ENCODE data around the gene GORAB. TPM values are rescaled to one million over a fixed set of nuclear protein-coding genes. Genes with fewer than 3 reads are reported as not detected.

The GORAB gene
- total RNA-seq, 2 experiments from 2014 or later, result 23.0 to 26.6 TPM

DNA sequence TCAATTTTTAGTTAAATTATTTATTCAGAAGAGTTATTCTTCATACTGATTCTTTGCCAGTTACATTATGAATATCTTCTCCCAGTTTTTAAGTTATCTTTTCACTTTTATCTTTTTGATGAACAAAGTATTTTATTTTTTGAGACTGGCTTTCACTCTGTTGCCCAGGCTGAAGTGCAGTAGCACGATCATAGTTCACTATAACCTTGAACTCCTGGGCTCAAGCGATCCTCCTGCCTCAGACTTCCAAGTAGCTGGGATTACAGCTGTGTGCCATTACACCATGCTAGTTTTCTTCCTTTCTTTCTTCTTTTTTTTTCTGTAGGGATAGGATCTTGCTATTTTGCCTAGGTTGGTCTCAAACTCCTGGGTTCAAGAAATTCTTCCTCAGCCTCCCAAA is 3.5 kb downstream of the GORAB start:
- Mint-ChIP-seq H3K36me3 (ENCODE audit: low read depth) (peaks cover 31% of the 10 kb centered on the region), H3K9me3 (no peaks in the 10 kb centered on the region), H3K4me1 (ENCODE audit: low read depth) (peaks cover 27% of the 10 kb centered on the region), H3K4me3 (no peak overlapping the region), H3K27ac (no peak overlapping the region), H3K27me3 (no peaks in the 10 kb centered on the region)
- DNase-seq (no peak), ATAC-seq (ENCODE audit: poor library complexity) (no peak)
- H3K4me1 ChIP-seq (ENCODE audit: insufficient read depth, low read length), result peaks cover 12% of the 10 kb centered on the region
- POLR2A ChIA-PET, result no interaction called here
- TF ChIP-seq, protein P1, sequence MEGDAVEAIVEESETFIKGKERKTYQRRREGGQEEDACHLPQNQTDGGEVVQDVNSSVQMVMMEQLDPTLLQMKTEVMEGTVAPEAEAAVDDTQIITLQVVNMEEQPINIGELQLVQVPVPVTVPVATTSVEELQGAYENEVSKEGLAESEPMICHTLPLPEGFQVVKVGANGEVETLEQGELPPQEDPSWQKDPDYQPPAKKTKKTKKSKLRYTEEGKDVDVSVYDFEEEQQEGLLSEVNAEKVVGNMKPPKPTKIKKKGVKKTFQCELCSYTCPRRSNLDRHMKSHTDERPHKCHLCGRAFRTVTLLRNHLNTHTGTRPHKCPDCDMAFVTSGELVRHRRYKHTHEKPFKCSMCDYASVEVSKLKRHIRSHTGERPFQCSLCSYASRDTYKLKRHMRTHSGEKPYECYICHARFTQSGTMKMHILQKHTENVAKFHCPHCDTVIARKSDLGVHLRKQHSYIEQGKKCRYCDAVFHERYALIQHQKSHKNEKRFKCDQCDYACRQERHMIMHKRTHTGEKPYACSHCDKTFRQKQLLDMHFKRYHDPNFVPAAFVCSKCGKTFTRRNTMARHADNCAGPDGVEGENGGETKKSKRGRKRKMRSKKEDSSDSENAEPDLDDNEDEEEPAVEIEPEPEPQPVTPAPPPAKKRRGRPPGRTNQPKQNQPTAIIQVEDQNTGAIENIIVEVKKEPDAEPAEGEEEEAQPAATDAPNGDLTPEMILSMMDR (IDR thresholded peaks at IDR 0.05), result no peak
- no peaks in the 10 kb centered on the region for H3K27me3 ChIP-seq (ENCODE audit: control insufficient read depth in 1 of 2, insufficient read depth in 2 of 2, low read length in 2 of 2)
- no peak overlapping the region for H3K4me3 ChIP-seq (ENCODE audit: low read length)
- CTCF ChIA-PET, result no interaction called here
- no peak overlapping the region for H3K27ac ChIP-seq (ENCODE audit: low read depth in 1 of 2, low read length in 2 of 2)
- intact Hi-C loops (cut with DNase I, micrococcal nuclease), result loop anchor here (10.0 kb wide), 5 partner anchors 461 to 1309 kb away; partner anchors contain the start of genes DNM3 (in 1 of the 2), KIFAP3 (in 1 of the 2) and PRRC2C (in 1 of the 2)
- peaks cover 19% of the 10 kb centered on the region for H3K36me3 ChIP-seq (ENCODE audit: insufficient read depth, low read length)
- no peaks in the 10 kb centered on the region for H3K9me3 ChIP-seq (ENCODE audit: control insufficient read depth in 1 of 2, insufficient read depth in 1 of 2, low read length in 2 of 2)

- TF ChIP-seq, protein P1 (IDR thresholded peaks at IDR 0.05), result no peak
- H3K36me3 ChIP-seq (ENCODE audit: insufficient read depth, low read length), result peaks cover 32% of the 10 kb centered on the region
- peaks cover 7% of the 10 kb centered on the region for H3K4me1 ChIP-seq (ENCODE audit: insufficient read depth, low read length)
- intact Hi-C loops (cut with DNase I, micrococcal nuclease), result loop anchor here (10.0 kb wide), 5 partner anchors 462 to 1308 kb away; partner anchors contain the start of genes DNM3 (in 1 of the 2), KIFAP3 (in 1 of the 2) and PRRC2C (in 1 of the 2)
- no peak overlapping the region for H3K4me3 ChIP-seq (ENCODE audit: low read length)
- no peak overlapping the region for H3K4me3 Mint-ChIP-seq
- H3K27ac ChIP-seq (ENCODE audit: low read depth in 1 of 2, low read length in 2 of 2), result no peak overlapping the region
- H3K9me3 ChIP-seq (ENCODE audit: control insufficient read depth in 1 of 2, insufficient read depth in 1 of 2, low read length in 2 of 2), result no peaks in the 10 kb centered on the region
- ChIA-PET CTCF (interaction anchor here (0.7 kb wide), 1 partner anchor 695 kb away, joined by 5 read pairs; no protein-coding TSS in a partner anchor), POLR2A (interaction anchor here (0.6 kb wide), 1 partner anchor 469 kb away, joined by 3 read pairs; no protein-coding TSS in a partner anchor)
- no peaks in the 10 kb centered on the region for H3K27me3 Mint-ChIP-seq
- ATAC-seq (ENCODE audit: poor library complexity) (no peak), DNase-seq (no peak)
- peaks cover 47% of the 10 kb centered on the region for H3K36me3 Mint-ChIP-seq (ENCODE audit: low read depth)
- H3K27ac Mint-ChIP-seq, result peak overlapping the region; percentile 9
- H3K9me3 Mint-ChIP-seq, result no peaks in the 10 kb centered on the region
- H3K27me3 ChIP-seq (ENCODE audit: control insufficient read depth in 1 of 2, insufficient read depth in 2 of 2, low read length in 2 of 2), result no peaks in the 10 kb centered on the region
- peaks cover 29% of the 10 kb centered on the region for H3K4me1 Mint-ChIP-seq (ENCODE audit: low read depth)
Measured at GRCh38 chr1:170536924-170537551, 5.1 kb downstream of the GORAB start.

DNA sequence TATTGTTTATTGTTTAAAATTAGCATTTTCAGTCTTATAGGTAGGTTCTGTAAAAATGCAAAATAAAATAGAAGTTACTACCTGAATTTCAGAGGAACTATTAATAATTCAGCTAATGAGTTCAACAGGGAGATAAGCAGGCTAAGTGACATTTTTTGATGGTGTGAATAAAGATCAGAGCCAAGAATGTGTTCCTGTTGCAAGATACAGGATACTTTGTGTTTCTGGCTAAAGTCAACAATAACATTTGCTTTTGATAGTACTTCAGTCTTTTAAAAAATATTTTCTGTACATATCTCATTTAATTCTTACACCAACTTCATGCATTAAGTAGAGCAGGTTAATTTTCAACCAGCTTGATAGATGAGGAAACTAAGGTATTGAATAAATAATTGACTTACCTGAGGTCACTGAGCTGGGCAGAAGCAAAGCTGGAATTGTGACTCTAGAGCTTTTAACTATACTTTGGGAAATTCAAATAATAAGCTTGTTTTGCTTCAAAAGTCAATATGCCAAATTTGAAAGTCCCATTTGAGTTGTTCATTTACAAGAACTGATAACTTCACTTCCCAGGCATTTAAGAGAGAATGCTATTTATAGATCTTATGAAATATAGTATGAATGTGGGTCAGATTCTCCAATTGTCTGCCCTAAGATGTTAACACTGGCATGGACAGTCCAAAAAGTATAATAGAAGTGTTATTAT is 6.0 kb downstream of the GORAB start:
- POLR2A ChIA-PET, result interaction anchor here (0.6 kb wide), 1 partner anchor 469 kb away, joined by 3 read pairs; no protein-coding TSS in a partner anchor

More for the DNA sequence above, 6.0 kb downstream of the GORAB start:
- DNase-seq, result no peak
- H3K4me1 ChIP-seq (ENCODE audit: insufficient read depth, low read length), result peaks cover 7% of the 10 kb centered on the region
- no peaks in the 10 kb centered on the region for H3K27me3 Mint-ChIP-seq
- intact Hi-C loops (cut with DNase I, micrococcal nuclease), result loop anchor here (10.0 kb wide), 5 partner anchors 463 to 1307 kb away; partner anchors contain the start of genes DNM3 (in 1 of the 2), KIFAP3 (in 1 of the 2) and PRRC2C (in 1 of the 2)
- H3K9me3 ChIP-seq (ENCODE audit: control insufficient read depth in 1 of 2, insufficient read depth in 1 of 2, low read length in 2 of 2), result no peaks in the 10 kb centered on the region
- peaks cover 56% of the 10 kb centered on the region for H3K36me3 Mint-ChIP-seq (ENCODE audit: low read depth)
- H3K4me3 ChIP-seq (ENCODE audit: low read length), result no peak overlapping the region
- no peak overlapping the region for H3K27ac ChIP-seq (ENCODE audit: low read depth in 1 of 2, low read length in 2 of 2)
- ATAC-seq (ENCODE audit: poor library complexity), result no peak
- no peak overlapping the region for H3K27ac Mint-ChIP-seq
- CTCF ChIA-PET, result no interaction called here
- no peaks in the 10 kb centered on the region for H3K9me3 Mint-ChIP-seq
- peaks cover 29% of the 10 kb centered on the region for H3K4me1 Mint-ChIP-seq (ENCODE audit: low read depth)
- peaks cover 41% of the 10 kb centered on the region for H3K36me3 ChIP-seq (ENCODE audit: insufficient read depth, low read length)
- no peak overlapping the region for H3K4me3 Mint-ChIP-seq
- no peaks in the 10 kb centered on the region for H3K27me3 ChIP-seq (ENCODE audit: control insufficient read depth in 1 of 2, insufficient read depth in 2 of 2, low read length in 2 of 2)
- TF ChIP-seq, protein P1 (IDR thresholded peaks at IDR 0.05), result no peak

All from CD4-positive, alpha-beta T cell (primary cell).